Measurements from ENCODE around the gene FUNDC2.
A peak's percentile ranks its signal among the peaks of the same experiment; 100 is the strongest.

FUNDC2 gene

GRCh38 chrX:155086202-155086840 is 59.7 kb downstream of the FUNDC2 start:
- peak; percentile 59 for TF ChIP-seq CTCF (IDR thresholded peaks at IDR 0.05; ENCODE audit: extremely low read depth, insufficient read depth, missing control alignments)
- DNase-seq (ENCODE audit: low spot score): no peak
- in situ Hi-C loops (cut with MboI; ENCODE audit: low pct_unique_long_range_greater_than_20kb, low sequenced_read_pairs, unreplicated experiment): no loop called here

GRCh38 chrX:155086961-155087735 is 60.5 kb downstream of the FUNDC2 start:
- no peak for TF ChIP-seq CTCF (IDR thresholded peaks at IDR 0.05; ENCODE audit: extremely low read depth, insufficient read depth, missing control alignments)
- in situ Hi-C loops (cut with MboI; ENCODE audit: low pct_unique_long_range_greater_than_20kb, low sequenced_read_pairs, unreplicated experiment): no loop called here
- DNase-seq (ENCODE audit: low spot score): no peak

- in situ Hi-C loops (cut with MboI; ENCODE audit: low pct_unique_long_range_greater_than_20kb, low sequenced_read_pairs, unreplicated experiment): no loop called here
- DNase-seq (ENCODE audit: low spot score): no peak
- TF ChIP-seq CTCF (IDR thresholded peaks at IDR 0.05; ENCODE audit: extremely low read depth, insufficient read depth, missing control alignments): peak; percentile 48
These were observed 67.9 kb downstream of the FUNDC2 start for GRCh38 chrX:155094468-155095061.

- no peak for DNase-seq (ENCODE audit: low spot score)
- TF ChIP-seq CTCF (IDR thresholded peaks at IDR 0.05; ENCODE audit: extremely low read depth, insufficient read depth, missing control alignments): no peak
- in situ Hi-C loops (cut with MboI; ENCODE audit: low pct_unique_long_range_greater_than_20kb, low sequenced_read_pairs, unreplicated experiment): no loop called here
These were observed 79.3 kb downstream of the FUNDC2 start for GRCh38 chrX:155105919-155106318.

- DNase-seq (ENCODE audit: low spot score): no peak
- in situ Hi-C loops (cut with MboI; ENCODE audit: low pct_unique_long_range_greater_than_20kb, low sequenced_read_pairs, unreplicated experiment): no loop called here
- TF ChIP-seq CTCF (IDR thresholded peaks at IDR 0.05; ENCODE audit: extremely low read depth, insufficient read depth, missing control alignments): no peak
These were observed 81.8 kb downstream of the FUNDC2 start for GRCh38 chrX:155108427-155108826.
